Panc1 (cell line): ENCODE results near the gene MAJIN. TPM values are rescaled to one million over a fixed set of nuclear protein-coding genes. Genes with fewer than 3 reads are reported as not detected.

Source experiments
- ATAC-seq: fragments of 200-7000 bp; cut with Tn5 transposase; 2 replicates; pipeline ENCODE4 v1.9.1; 2020; ENCODE audit warnings: mild to moderate bottlenecking, moderate library complexity
- BruUV-seq: library from RNA; stranded (reverse); fragments of 400-500 nt; replicated peaks from 2 replicates; lab custom pipeline; 2021; lab: Mats Ljungman, UMichigan
- CTCF ChIA-PET: fragments of 300-600 bp; sonication (Branson Sonifier 250); formaldehyde crosslinking; loops from one replicate; lab custom pipeline; 2022; ENCODE audit warnings: antibody characterized with exemption; lab: Charles Lee
- POLR2A ChIA-PET: fragments of 300-600 bp; sonication (Branson Sonifier 250); formaldehyde crosslinking; loops from one replicate; lab custom pipeline; 2022; ENCODE audit warnings: antibody characterized with exemption; lab: Charles Lee
- DNase-seq: peaks from one replicate; pipeline ENCODE4 v3.0.0-alpha.2; 2010; ENCODE audit warnings: low read depth, low spot score
- H3K27ac ChIP-seq: 2 replicates; pipeline ENCODE4 v1.5.1; 2011; ENCODE audit warnings: mild to moderate bottlenecking, low read length, inconsistent platforms
- H3K27me3 ChIP-seq: fragments of 200-500 bp; sonication (Bioruptor generic); 2 replicates; pipeline ENCODE4 v1.6.0; 2014; ENCODE audit warnings: low read length, inconsistent platforms; ENCODE audit not compliant: control insufficient read depth, insufficient read depth
- H3K36me3 ChIP-seq: fragments of 200-500 bp; sonication (Bioruptor generic); 2 replicates; pipeline ENCODE4 v1.5.1; 2014; ENCODE audit warnings: inconsistent platforms, mild to moderate bottlenecking, low read length, moderate library complexity; ENCODE audit not compliant: control insufficient read depth, insufficient read depth
- H3K4me1 ChIP-seq: 2 replicates; pipeline ENCODE4 v1.5.1; 2011; ENCODE audit warnings: inconsistent platforms, mild to moderate bottlenecking, low read length, moderate library complexity; ENCODE audit not compliant: control insufficient read depth, insufficient read depth
- H3K4me3 ChIP-seq, 2 experiments: 2 replicates each; pipeline ENCODE4 v1.5.1; 2011 to 2012; ENCODE audit warnings: low read depth in 2 of 2, low read length in 2 of 2, mild to moderate bottlenecking in 2 of 2, inconsistent platforms in 1 of 2, moderate library complexity in 1 of 2
- H3K9me3 ChIP-seq: fragments of 200-500 bp; sonication (Bioruptor generic); 2 replicates; pipeline ENCODE4 v1.5.1; 2014; ENCODE audit warnings: low read depth, mild to moderate bottlenecking, inconsistent platforms, low read length, moderate library complexity; ENCODE audit not compliant: control insufficient read depth, insufficient read depth
- CTCF ChIP-seq: fragments of 450-650 bp; IDR thresholded peaks from 2 replicates; pipeline ENCODE4 v1.5.1; 2017; ENCODE audit warnings: mild to moderate bottlenecking
- POLR2AphosphoS5 ChIP-seq: IDR thresholded peaks from 2 replicates; pipeline ENCODE4 v1.6.1; 2012; ENCODE audit warnings: mild to moderate bottlenecking, low read depth, low read length, moderate library complexity
- REST ChIP-seq, 2 experiments: IDR thresholded peaks; 2 replicates each; pipeline ENCODE4 v1.6.1; 2011 to 2012; ENCODE audit warnings: low read depth in 2 of 2, control low read depth in 1 of 2, low read length in 1 of 2, mild to moderate bottlenecking in 1 of 2, moderate library complexity in 1 of 2; ENCODE audit not compliant: insufficient read depth in 1 of 2
- SIN3A ChIP-seq: IDR thresholded peaks from 2 replicates; pipeline ENCODE4 v1.6.1; 2012; ENCODE audit warnings: low read depth, mild to moderate bottlenecking, low read length, moderate library complexity, borderline replicate concordance; ENCODE audit not compliant: insufficient read depth
- TCF7L2 ChIP-seq: IDR thresholded peaks from 2 replicates; pipeline ENCODE4 v1.6.1; 2011; ENCODE audit warnings: mild to moderate bottlenecking, low read depth, low read length, inconsistent platforms
- in situ Hi-C: cut with HindIII; loops from 2 replicates; pipeline ENCODE4 v1.10.0; 2016; ENCODE audit warnings: low sequenced_read_pairs, low pct_unique_long_range_greater_than_20kb
- intact Hi-C: fragments of 100-400 bp; cut with micrococcal nuclease; formaldehyde crosslinking; loops from one replicate; pipeline ENCODE4 v1.10.0; 2022; ENCODE audit not compliant: unreplicated experiment
- total RNA-seq: library from RNA; stranded (reverse); gene quantifications from one replicate; pipeline ENCODE4 v1.2.1, GENCODE V29; 2021; ENCODE audit not compliant: unreplicated experiment

Gene MAJIN
- total RNA-seq, 1 experiment from 2014 or later, result not detected

- H3K4me3 ChIP-seq, result no peak overlapping the region
- H3K4me1 ChIP-seq, result peaks cover 4% of the 10 kb centered on the region; the same call in 1 of the 2 replicates
- no peaks in the 10 kb centered on the region for H3K36me3 ChIP-seq
- no TSS peak for BruUV-seq
- POLR2A ChIA-PET, result no interaction called here
- no peaks in the 10 kb centered on the region for H3K9me3 ChIP-seq
- H3K27ac ChIP-seq, result no peak overlapping the region
- CTCF ChIA-PET, result no interaction called here
- TF ChIP-seq CTCF (no peak), TCF7L2 (no peak), SIN3A (no peak), POLR2AphosphoS5 (no peak), REST (IDR thresholded peaks at IDR 0.05; ENCODE audit: insufficient read depth in 1 of 2, low read depth in 2 of 2, low read length in 1 of 2) (no peak)
- H3K27me3 ChIP-seq, result no peaks in the 10 kb centered on the region
- ATAC-seq (no peak), DNase-seq (no peak)
- in situ Hi-C loops (no loop called here), intact Hi-C loops (loop anchor here (5.0 kb wide), 1 partner anchor 152 kb away; no protein-coding TSS in a partner anchor)
Measured at GRCh38 chr11:64999478-64999877, 27.6 kb upstream of the MAJIN start.

GRCh38 chr11:64998690-64999431 is 27.0 kb upstream of the MAJIN start:
- Histone ChIP-seq H3K36me3 (no peaks in the 10 kb centered on the region), H3K27ac (no peak overlapping the region), H3K9me3 (no peaks in the 10 kb centered on the region), H3K4me3 (no peak overlapping the region), H3K4me1 (peaks cover 4% of the 10 kb centered on the region; the same call in 1 of the 2 replicates), H3K27me3 (no peaks in the 10 kb centered on the region)
- in situ Hi-C loops, result no loop called here
- ChIA-PET CTCF (interaction anchor here (0.7 kb wide), 1 partner anchor 105 kb away, joined by 4 read pairs; no protein-coding TSS in a partner anchor), POLR2A (no interaction called here)
- intact Hi-C loops, result loop anchor here (5.0 kb wide), 1 partner anchor 152 kb away; no protein-coding TSS in a partner anchor
- BruUV-seq, result no TSS peak
- DNase-seq (no peak), ATAC-seq (no peak)
- TF ChIP-seq REST (IDR thresholded peaks at IDR 0.05; ENCODE audit: insufficient read depth in 1 of 2, low read depth in 2 of 2, low read length in 1 of 2), result no peak
- TF ChIP-seq SIN3A, result no peak
- no peak for TF ChIP-seq POLR2AphosphoS5
- TF ChIP-seq CTCF, result no peak
- TF ChIP-seq TCF7L2, result no peak
